ENCODE data around the gene CAMTA1.

- TF ChIP-seq POLR2A (IDR thresholded peaks at IDR 0.05; ENCODE audit: low read length), result no peak
- no peak for TF ChIP-seq GATA1 (IDR thresholded peaks at IDR 0.05; ENCODE audit: low read depth, low read length)
These were observed 99.4 kb downstream of the CAMTA1 start for GRCh38 chr1:6884652-6885153.

Data from erythroblast (primary cell).